SU-DHL-6 (cell line): Measurements from ENCODE around the gene MPRIP.

Experiments
- H2AFZ ChIP-seq: fragments of 200-600 bp; sonication (generic); 2 replicates; pipeline ENCODE4 v1.6.1; 2014; ENCODE audit warnings: low read depth, mild to moderate bottlenecking, moderate library complexity, mixed read lengths, antibody characterized with exemption, low read length; ENCODE audit not compliant: severe bottlenecking
- H3F3A ChIP-seq: fragments of 200-600 bp; shearing (Covaris generic); 2 replicates; pipeline ENCODE4 v1.6.0; 2016; ENCODE audit warnings: antibody characterized with exemption, mild to moderate bottlenecking; ENCODE audit not compliant: insufficient read depth
- H3K27ac ChIP-seq: fragments of 200-600 bp; sonication (generic); 2 replicates; pipeline ENCODE4 v1.5.1; 2016; ENCODE audit warnings: low read depth, mild to moderate bottlenecking, low read length, moderate library complexity, mixed read lengths
- H3K27me3 ChIP-seq: fragments of 200-600 bp; sonication (generic), shearing (Covaris generic); 2 replicates; pipeline ENCODE4 v1.6.0; 2014; ENCODE audit warnings: mild to moderate bottlenecking, low read length
- H3K36me3 ChIP-seq: fragments of 200-600 bp; sonication (generic); 2 replicates; pipeline ENCODE4 v1.6.1; 2014; ENCODE audit warnings: mild to moderate bottlenecking, low read length, mixed read lengths
- H3K4me2 ChIP-seq: fragments of 300-600, 200-600 bp; shearing (Covaris generic), sonication (generic); 2 replicates; pipeline ENCODE4 v1.6.0; 2014; ENCODE audit warnings: low read length, low read depth, mild to moderate bottlenecking; ENCODE audit not compliant: poor library complexity, severe bottlenecking
- H3K4me3 ChIP-seq: fragments of 200-600 bp; sonication (generic); 2 replicates; pipeline ENCODE4 v1.5.1; 2014; ENCODE audit warnings: antibody characterized with exemption, low read length, mild to moderate bottlenecking, mixed read lengths; ENCODE audit not compliant: insufficient read depth, poor library complexity, severe bottlenecking
- H3K79me2 ChIP-seq: fragments of 200-600 bp; sonication (generic); 2 replicates; pipeline ENCODE4 v1.6.1; 2014; ENCODE audit warnings: mild to moderate bottlenecking, low read length, moderate library complexity; ENCODE audit not compliant: insufficient read depth
- H3K9ac ChIP-seq: fragments of 200-600 bp; sonication (generic); 2 replicates; pipeline ENCODE4 v1.7.0; 2014; ENCODE audit warnings: mild to moderate bottlenecking, low read length
- H3K9me2 ChIP-seq: fragments of 200-600 bp; sonication (generic); replicated peaks from 2 replicates; pipeline ENCODE4 v1.6.1; 2014; ENCODE audit warnings: low read length; ENCODE audit not compliant: insufficient read depth
- H3K9me3 ChIP-seq: fragments of 200-600 bp; sonication (generic); 2 replicates; pipeline ENCODE4 v1.6.1; 2014; ENCODE audit warnings: low read length, mixed read lengths; ENCODE audit not compliant: insufficient read depth
- H4K20me1 ChIP-seq: fragments of 200-600 bp; sonication (generic); 2 replicates; pipeline ENCODE4 v1.6.1; 2014; ENCODE audit warnings: low read depth, mild to moderate bottlenecking, antibody characterized with exemption, low read length, moderate library complexity, mixed read lengths
- CTCF ChIP-seq: fragments of 200-600 bp; sonication (generic); IDR thresholded peaks from one replicate; pipeline ENCODE4 v1.5.1; 2017; ENCODE audit warnings: antibody characterized with exemption, mild to moderate bottlenecking, low read length, moderate library complexity; ENCODE audit not compliant: insufficient read depth, poor library complexity, severe bottlenecking
- EZH2phosphoT487 ChIP-seq: fragments of 200-600 bp; sonication (generic), shearing (Covaris generic); conservative IDR thresholded peaks from 2 replicates; pipeline ENCODE4 v1.6.1; 2018; ENCODE audit warnings: mild to moderate bottlenecking, antibody characterized with exemption, low read length, moderate library complexity, mixed read lengths

The MPRIP gene

GRCh38 chr17:17122781-17123483, 80.7 kb downstream of the MPRIP start:
- Histone ChIP-seq H3F3A (no peaks in the 10 kb centered on the region), H3K79me2 (no peaks in the 10 kb centered on the region), H3K9ac (no peak overlapping the region), H3K4me3 (no peak overlapping the region), H3K36me3 (no peaks in the 10 kb centered on the region), H2AFZ (no peak overlapping the region), H3K27ac (no peak overlapping the region), H3K9me2 (no peaks in the 10 kb centered on the region), H3K4me2 (no peak overlapping the region), H3K27me3 (no peaks in the 10 kb centered on the region), H4K20me1 (no peaks in the 10 kb centered on the region), H3K9me3 (no peaks in the 10 kb centered on the region)
- TF ChIP-seq CTCF = no peak
- TF ChIP-seq EZH2phosphoT487 = no peak

GRCh38 chr17:17124341-17124740, 82.1 kb downstream of the MPRIP start:
- no peaks in the 10 kb centered on the region for H3F3A ChIP-seq
- H4K20me1 ChIP-seq = no peaks in the 10 kb centered on the region
- H3K4me3 ChIP-seq = no peak overlapping the region
- TF ChIP-seq EZH2phosphoT487 = no peak
- TF ChIP-seq CTCF = no peak
- no peaks in the 10 kb centered on the region for H3K9me2 ChIP-seq
- no peak overlapping the region for H2AFZ ChIP-seq
- H3K36me3 ChIP-seq = no peaks in the 10 kb centered on the region
- no peak overlapping the region for H3K9ac ChIP-seq
- no peaks in the 10 kb centered on the region for H3K27me3 ChIP-seq
- no peaks in the 10 kb centered on the region for H3K79me2 ChIP-seq
- H3K27ac ChIP-seq = no peak overlapping the region
- no peak overlapping the region for H3K4me2 ChIP-seq
- H3K9me3 ChIP-seq = no peaks in the 10 kb centered on the region

GRCh38 chr17:17125136-17126084, 83.2 kb downstream of the MPRIP start:
- Histone ChIP-seq H3F3A (no peaks in the 10 kb centered on the region), H3K27me3 (no peaks in the 10 kb centered on the region), H3K79me2 (no peaks in the 10 kb centered on the region), H3K36me3 (no peaks in the 10 kb centered on the region), H3K9me2 (no peaks in the 10 kb centered on the region), H3K9me3 (no peaks in the 10 kb centered on the region), H2AFZ (no peak overlapping the region), H3K9ac (no peak overlapping the region), H3K4me3 (no peak overlapping the region), H3K27ac (no peak overlapping the region), H3K4me2 (no peak overlapping the region), H4K20me1 (no peaks in the 10 kb centered on the region)
- TF ChIP-seq EZH2phosphoT487 (no peak), CTCF (no peak)
